Naive thymus-derived CD8-positive, alpha-beta T cell (primary cell): Measurements from ENCODE around the gene AGPAT1. TPM values are rescaled to one million over a fixed set of nuclear protein-coding genes. Genes with fewer than 3 reads are reported as not detected.

Experiments used
- ATAC-seq, 2 donors: fragments of 150-1000 bp; cut with Tn5 transposase in 1 of 2; sonication (Bioruptor Pico), chemical (Tn5 transposase) in 1 of 2; 1 replicate in 1 of 2; 2 replicates in 1 of 2; pipeline ENCODE4 v1.10.0; 2021; ENCODE audit warnings: mild to moderate bottlenecking in 2 of 2, moderate library complexity in 2 of 2
- POLR2A ChIA-PET: fragments of 350-600 bp; sonication (Branson Sonifier 250); formaldehyde crosslinking; loops from one replicate; lab custom pipeline; 2021; ENCODE audit warnings: antibody characterized with exemption; lab: Charles Lee
- DNase-seq, 10 donors: peaks; one replicate each; pipeline versions ENCODE4 v3.0.0 to v3.0.0-alpha.2; 2020 to 2022
- H3K27ac Mint-ChIP-seq, 10 donors: one replicate each; pipeline ENCODE4 v1.8.0; 2020 to 2022; ENCODE audit warnings: mild to moderate bottlenecking in 10 of 10, mixed read lengths in 10 of 10, moderate library complexity in 4 of 10, inconsistent platforms in 1 of 10
- H3K27me3 Mint-ChIP-seq, 5 donors: one replicate each; pipeline ENCODE4 v1.8.0; 2021 to 2022; ENCODE audit warnings: mixed read lengths in 5 of 5
- H3K36me3 Mint-ChIP-seq, 3 donors: one replicate each; pipeline ENCODE4 v1.8.0; 2020 to 2022; ENCODE audit warnings: mixed read lengths in 3 of 3, mild to moderate bottlenecking in 2 of 3, inconsistent platforms in 1 of 3
- H3K4me1 Mint-ChIP-seq, 4 donors: one replicate each; pipeline ENCODE4 v1.8.0; 2021 to 2022; ENCODE audit warnings: mixed read lengths in 4 of 4
- H3K4me3 Mint-ChIP-seq, 10 donors: one replicate each; pipeline ENCODE4 v1.8.0; 2020 to 2022; ENCODE audit warnings: mild to moderate bottlenecking in 10 of 10, mixed read lengths in 10 of 10, moderate library complexity in 6 of 10, inconsistent platforms in 1 of 10
- H3K9me3 Mint-ChIP-seq, 9 donors: one replicate each; pipeline ENCODE4 v1.8.0; 2020 to 2022; ENCODE audit warnings: mixed read lengths in 9 of 9, mild to moderate bottlenecking in 3 of 9, inconsistent platforms in 1 of 9, moderate library complexity in 1 of 9
- polyA plus RNA-seq, 3 donors: library from polyadenylated mRNA; unstranded; fragments of 300-500 nt; fragmentation: Illumina TruSeq; gene quantifications; one replicate each; pipeline ENCODE4 v1.2.3, GENCODE V29; 2021
- total RNA-seq, 8 experiments: library from RNA in 2 of 8; stranded (reverse) in 2 of 8; gene quantifications; one replicate each; pipeline ENCODE4 v1.2.3 and lab custom pipeline; 2021 to 2026

The AGPAT1 gene, protein sequence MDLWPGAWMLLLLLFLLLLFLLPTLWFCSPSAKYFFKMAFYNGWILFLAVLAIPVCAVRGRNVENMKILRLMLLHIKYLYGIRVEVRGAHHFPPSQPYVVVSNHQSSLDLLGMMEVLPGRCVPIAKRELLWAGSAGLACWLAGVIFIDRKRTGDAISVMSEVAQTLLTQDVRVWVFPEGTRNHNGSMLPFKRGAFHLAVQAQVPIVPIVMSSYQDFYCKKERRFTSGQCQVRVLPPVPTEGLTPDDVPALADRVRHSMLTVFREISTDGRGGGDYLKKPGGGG
- total RNA-seq (10 to 100 TPM; 27.5 to 28.6 TPM), polyA plus RNA-seq (10 to 100 TPM; 16.3 to 19.5 (median 19.1) TPM), total RNA-seq (lab: John Stamatoyannopoulos, UW) (14.4 to 26.8 (median 19.8) reads per million in 6 experiments)

DNA sequence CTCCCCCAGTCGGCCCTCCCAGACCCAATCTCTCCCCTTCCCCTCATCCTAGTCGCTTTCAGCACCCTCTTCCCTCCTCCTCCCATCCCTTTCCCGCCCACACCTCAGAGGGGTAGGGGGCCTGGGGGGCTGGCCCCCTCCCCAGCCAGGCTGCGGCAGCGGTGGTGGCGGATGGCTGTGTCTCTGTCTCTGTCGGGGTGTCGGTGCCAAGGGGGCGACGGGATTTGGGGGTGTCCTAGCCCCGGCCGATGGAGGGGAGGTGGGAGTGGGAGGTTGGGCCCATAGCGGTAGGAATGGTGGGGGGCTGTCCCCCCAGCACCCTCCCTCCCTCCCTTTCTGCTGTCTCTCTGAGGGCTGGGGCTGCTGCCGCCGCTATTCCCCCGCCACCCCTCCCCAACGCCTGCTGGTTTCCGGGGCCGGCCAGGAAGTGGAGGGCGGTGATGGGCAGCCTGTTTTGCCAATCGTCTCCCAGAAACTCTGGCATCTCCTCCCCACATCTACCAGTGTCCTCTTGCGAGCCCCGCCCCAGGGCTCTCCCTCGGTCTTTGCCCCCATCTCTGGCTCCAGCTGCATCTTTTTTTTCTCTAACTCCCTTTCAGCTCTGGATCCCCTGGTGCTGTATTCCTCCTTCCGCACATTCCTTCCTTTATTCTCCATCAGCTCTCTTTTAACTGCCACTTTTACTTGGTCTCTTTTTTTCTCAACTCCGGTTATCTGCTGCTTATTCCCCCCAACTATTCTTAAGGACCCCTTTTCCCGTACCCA, at the start of gene AGPAT1:
Gene AGPAT1 (minus strand): TSS at position 374 of the 765 bp plus-strand sequence. CDS start 4,588 bp downstream, outside the sequence.
- no peaks in the 10 kb centered on the region for H3K27me3 Mint-ChIP-seq
- peaks cover 52 to 80% (median 77%) of the 10 kb centered on the region in 4 donors for H3K4me1 Mint-ChIP-seq
- ATAC-seq (peak; percentile 42 to 46), DNase-seq (peak; percentile 90 to 98 (median 96))
- H3K36me3 Mint-ChIP-seq = peaks cover 0 to 26% (median 4%) of the 10 kb centered on the region in 3 donors
- POLR2A ChIA-PET = interaction anchor here (0.7 to 9.4 kb wide), 7 partner anchors 12 to 795 kb away, joined by 3 to 303 read pairs (median 9); partner anchors contain the start of genes ATF6B, DXO, EGFL8 and FKBPL
- H3K9me3 Mint-ChIP-seq = no peaks in the 10 kb centered on the region
- H3K27ac Mint-ChIP-seq = peak within 1 kb of the TSS; percentile 95 to 100 (median 98)
- H3K4me3 Mint-ChIP-seq = peak within 1 kb of the TSS; percentile 88 to 100 (median 94)

DNA sequence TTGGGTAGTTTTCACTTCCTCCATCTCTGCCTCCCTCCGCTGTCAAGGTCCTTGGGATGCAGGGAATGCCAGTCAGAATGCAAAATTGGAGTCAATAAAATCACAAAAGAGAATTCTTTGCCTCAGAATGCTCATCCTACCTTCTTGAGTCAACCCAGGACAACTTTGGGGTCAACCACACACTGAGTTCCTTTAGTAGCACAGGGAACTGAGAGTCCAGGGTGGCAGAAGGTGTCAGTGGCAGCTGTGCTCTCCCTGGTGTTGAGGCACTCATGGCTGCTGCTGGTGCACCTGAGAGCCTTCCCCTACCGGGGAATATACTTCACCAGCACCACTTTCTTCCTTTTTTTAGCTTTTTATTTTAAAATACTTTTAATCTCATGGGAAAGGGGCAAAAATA, 48.8 kb upstream of the AGPAT1 start:
- ATAC-seq (no peak), DNase-seq (no peak)
- Mint-ChIP-seq H3K9me3 (no peaks in the 10 kb centered on the region), H3K36me3 (no peaks in the 10 kb centered on the region), H3K4me1 (peaks cover 21 to 46% (median 24%) of the 10 kb centered on the region in 4 donors), H3K4me3 (no peak overlapping the region), H3K27me3 (no peaks in the 10 kb centered on the region), H3K27ac (peak overlapping the region in 6 of 10 donors; percentile 14 to 70 (median 55))
- POLR2A ChIA-PET = no interaction called here

DNA sequence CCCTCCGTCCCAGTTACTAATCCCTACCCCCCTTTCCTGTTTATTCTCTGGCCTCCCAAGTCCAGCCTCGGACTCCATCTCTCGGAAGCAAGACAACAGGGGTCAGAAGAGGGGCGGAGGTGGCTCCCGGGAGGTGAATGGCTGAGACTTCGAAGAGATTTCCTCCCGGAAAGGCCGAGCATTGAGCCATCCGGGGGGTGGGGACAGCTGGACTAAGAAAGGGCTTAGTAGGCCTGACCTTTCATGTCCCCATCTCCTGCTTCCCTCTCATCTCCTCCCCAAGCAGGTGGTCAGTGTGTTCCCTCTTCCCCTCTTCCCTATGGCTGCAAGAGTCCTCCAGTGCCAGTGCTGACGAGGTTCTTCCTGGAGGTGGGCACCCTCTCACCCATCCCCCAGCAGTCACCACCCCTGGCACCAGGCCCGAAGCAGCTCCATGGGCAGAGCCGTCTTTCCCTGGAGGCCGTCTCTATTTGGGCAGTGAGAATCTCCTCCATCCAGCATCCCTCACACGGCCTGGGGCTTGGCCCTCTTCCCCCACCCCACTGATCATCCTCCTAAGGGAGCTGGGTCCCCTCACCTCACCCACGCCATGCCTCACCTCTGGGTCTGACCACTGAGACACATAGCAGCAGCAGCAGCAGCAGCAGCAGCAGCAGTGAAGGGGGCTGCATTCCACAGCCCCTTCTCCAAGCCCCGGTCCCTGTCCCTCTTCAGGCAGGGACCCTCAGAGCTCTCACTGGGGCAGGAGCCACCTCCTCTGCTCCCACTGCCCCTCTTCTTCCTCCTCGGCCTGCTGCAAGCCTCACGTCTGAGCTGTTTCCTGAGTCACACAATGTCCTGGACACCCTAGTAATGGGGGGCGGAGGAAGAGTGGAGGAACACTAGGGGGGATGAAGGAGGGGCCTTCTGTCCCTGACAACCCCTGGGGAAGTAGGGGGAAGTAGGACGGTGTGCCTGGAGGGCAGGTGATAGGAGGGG, 47.7 kb upstream of the AGPAT1 start, which contains the start of gene NOTCH4:
Gene NOTCH4 (minus strand): TSS at position 810 of the 978 bp plus-strand sequence. CDS start 139 bp downstream, at position 671.
- Mint-ChIP-seq H3K4me3 (peak within 1 kb of the TSS in 1 of 10 donors; percentile 8), H3K9me3 (no peaks in the 10 kb centered on the region), H3K36me3 (no peaks in the 10 kb centered on the region), H3K27ac (peak within 1 kb of the TSS in 9 of 10 donors; percentile 52 to 91 (median 57)), H3K4me1 (peaks cover 21 to 44% (median 24%) of the 10 kb centered on the region in 4 donors), H3K27me3 (no peaks in the 10 kb centered on the region)
- ATAC-seq (no peak), DNase-seq (no peak)
- POLR2A ChIA-PET = no interaction called here

DNA sequence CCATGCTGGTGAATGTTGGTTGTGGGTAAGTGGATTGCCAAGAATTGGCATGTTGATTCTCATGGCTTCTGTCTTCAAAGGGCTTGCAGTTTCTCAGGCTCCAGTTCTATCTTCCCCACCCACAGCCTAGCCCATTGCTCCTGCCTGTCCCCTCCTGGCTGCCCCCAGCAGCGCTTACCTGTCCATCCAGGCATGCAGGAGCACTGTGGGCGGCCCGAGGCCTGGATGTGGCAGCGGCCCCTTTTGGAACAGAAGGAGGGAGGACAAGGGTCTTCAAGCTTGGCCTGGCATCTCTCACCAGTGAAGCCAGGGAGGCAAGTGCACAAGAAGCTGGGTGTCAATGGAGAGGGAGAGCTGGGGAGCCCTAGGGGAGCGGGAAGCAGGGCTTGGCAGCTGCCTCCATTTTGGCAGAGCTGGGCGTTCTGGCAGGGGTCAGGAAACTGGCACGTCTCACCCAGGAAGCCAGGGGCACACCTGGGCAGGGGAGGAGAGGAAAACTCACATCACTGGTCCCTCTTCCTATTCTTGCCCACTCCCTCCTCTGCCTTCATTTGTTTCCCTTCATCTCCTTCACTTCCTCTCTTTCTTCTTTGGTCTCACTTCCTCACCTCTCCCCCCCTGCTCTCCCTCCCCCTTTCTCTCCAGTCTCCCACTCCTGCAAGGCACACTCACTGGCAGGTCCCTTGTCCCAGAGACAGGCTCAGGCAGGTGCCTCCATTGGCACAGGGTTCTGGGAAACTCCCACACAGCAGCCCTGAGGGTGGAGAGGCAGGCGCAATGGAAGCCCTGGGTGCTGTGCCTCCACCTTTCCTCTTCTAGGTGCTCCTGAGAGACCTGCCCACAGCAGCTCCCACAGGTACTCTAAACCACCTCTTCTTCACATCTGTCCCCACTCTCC, 46.7 kb upstream of the AGPAT1 start:
- DNase-seq (no peak), ATAC-seq (no peak)
- Mint-ChIP-seq H3K36me3 (no peaks in the 10 kb centered on the region), H3K9me3 (no peaks in the 10 kb centered on the region), H3K27me3 (peaks cover 0 to 3% (median 0%) of the 10 kb centered on the region in 5 donors), H3K4me3 (peak overlapping the region in 1 of 10 donors; percentile 8), H3K27ac (peak overlapping the region in 6 of 10 donors; percentile 41 to 91 (median 68)), H3K4me1 (peaks cover 22 to 40% (median 25%) of the 10 kb centered on the region in 4 donors)
- POLR2A ChIA-PET = interaction anchor here (1.2 kb wide), 1 partner anchor 726 kb away, joined by 4 read pairs; no protein-coding TSS in a partner anchor

DNA sequence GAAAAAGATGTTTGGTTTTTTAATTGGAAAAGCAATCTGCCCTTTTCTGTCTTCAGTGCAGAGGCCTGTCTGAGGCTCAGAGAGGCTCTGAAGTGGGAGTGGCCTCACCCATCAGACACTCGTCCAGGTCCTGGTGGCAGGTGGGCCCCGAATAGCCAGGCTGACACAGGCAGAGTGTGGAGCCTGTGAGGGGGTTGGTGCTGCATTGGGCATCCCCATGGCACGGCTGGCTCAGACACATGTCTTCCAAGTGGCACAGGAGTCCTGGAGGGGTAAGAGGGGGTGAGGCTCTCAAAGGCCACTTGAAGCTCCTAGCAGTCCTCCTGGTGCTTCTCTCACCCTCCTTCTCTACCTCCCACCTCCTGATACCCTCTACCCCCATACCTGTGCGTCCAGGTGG, 44.1 kb upstream of the AGPAT1 start:
- ATAC-seq (no peak), DNase-seq (no peak)
- peaks cover 0 to 5% (median 0%) of the 10 kb centered on the region in 5 donors for H3K27me3 Mint-ChIP-seq
- no peaks in the 10 kb centered on the region for H3K36me3 Mint-ChIP-seq
- POLR2A ChIA-PET = no interaction called here
- H3K4me3 Mint-ChIP-seq = peak overlapping the region in 1 of 10 donors; percentile 16
- H3K27ac Mint-ChIP-seq = no peak overlapping the region
- peaks cover 19 to 29% (median 21%) of the 10 kb centered on the region in 4 donors for H3K4me1 Mint-ChIP-seq
- no peaks in the 10 kb centered on the region for H3K9me3 Mint-ChIP-seq

DNA sequence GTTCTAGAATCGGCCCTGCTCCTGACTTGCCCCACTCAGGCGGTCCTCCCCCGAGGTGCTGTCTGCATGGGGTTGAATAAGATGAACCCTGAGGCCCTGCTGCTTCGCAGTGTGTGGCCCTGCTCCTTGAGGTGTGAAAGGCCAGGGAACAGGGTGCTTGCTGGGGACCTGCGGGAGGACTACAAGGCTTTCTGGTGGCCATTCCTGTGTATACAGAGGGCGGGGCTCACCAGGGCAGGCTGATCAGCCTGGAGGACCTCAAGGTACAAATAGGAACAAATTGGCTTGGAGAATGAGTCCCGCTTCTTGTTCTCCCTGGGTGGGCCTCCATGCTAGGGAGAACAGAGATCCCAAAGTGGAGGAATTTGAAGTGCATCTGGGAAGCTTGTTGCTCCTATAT, 42.3 kb upstream of the AGPAT1 start:
- DNase-seq (no peak), ATAC-seq (no peak)
- POLR2A ChIA-PET = interaction anchor here (0.5 kb wide), 1 partner anchor 117 kb away, joined by 6 read pairs; no protein-coding TSS in a partner anchor
- Mint-ChIP-seq H3K9me3 (no peaks in the 10 kb centered on the region), H3K4me3 (no peak overlapping the region), H3K27ac (no peak overlapping the region), H3K36me3 (no peaks in the 10 kb centered on the region), H3K4me1 (peaks cover 12 to 17% (median 14%) of the 10 kb centered on the region in 4 donors), H3K27me3 (peaks cover 0 to 5% (median 0%) of the 10 kb centered on the region in 5 donors)

DNA sequence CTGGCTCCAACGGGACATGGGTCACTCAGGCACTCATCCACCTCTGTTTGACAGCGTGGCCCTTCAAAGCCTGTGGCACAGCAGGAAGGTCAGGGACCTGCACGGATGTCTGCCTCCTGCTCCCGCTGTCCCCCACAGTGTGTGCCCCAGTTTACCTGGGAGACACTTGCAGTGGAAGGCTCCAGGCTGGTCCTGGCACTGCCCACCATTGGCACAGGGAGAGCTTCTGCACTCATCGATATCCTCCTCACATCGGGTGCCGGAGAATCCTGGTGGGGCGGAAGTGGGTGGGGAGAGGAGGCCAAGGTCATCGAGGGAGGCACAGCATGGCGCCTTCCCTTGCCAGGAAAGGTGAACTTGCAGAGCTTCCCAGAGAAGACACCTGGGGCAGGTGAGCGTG, 41.1 kb upstream of the AGPAT1 start:
- Mint-ChIP-seq H3K27me3 (peaks cover 0 to 5% (median 0%) of the 10 kb centered on the region in 5 donors), H3K9me3 (no peaks in the 10 kb centered on the region), H3K4me3 (no peak overlapping the region), H3K4me1 (peaks cover under 1 to 8% (median 4%) of the 10 kb centered on the region in 4 donors), H3K36me3 (no peaks in the 10 kb centered on the region), H3K27ac (no peak overlapping the region)
- POLR2A ChIA-PET = no interaction called here
- no peak for ATAC-seq
- DNase-seq = no peak

DNA sequence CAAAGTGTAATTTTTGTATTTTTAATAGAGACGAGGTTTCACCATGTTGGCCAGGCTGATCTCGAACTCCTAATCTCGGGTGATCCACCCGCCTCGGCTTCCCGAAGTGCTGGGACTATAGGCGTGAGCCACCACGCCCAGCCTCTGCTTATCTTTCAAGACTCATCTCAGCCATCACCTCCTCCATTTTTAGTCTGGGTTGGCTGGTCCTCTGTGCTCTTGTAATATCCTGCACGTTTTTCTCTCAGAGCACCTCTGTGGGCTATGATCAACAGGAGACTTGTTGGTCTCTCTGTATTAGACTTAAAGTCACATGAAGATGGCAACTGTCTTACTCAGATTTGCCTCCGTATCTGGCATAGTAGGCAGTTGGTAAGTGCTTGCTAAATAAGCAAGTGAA, 40.4 kb upstream of the AGPAT1 start:
- POLR2A ChIA-PET = interaction anchor here (0.7 kb wide), 1 partner anchor 1827 kb away, joined by 3 read pairs; no protein-coding TSS in a partner anchor
- Mint-ChIP-seq H3K9me3 (no peaks in the 10 kb centered on the region), H3K27me3 (peaks cover 0 to 5% (median 0%) of the 10 kb centered on the region in 5 donors), H3K36me3 (no peaks in the 10 kb centered on the region), H3K4me3 (no peak overlapping the region), H3K27ac (peak overlapping the region in 1 of 10 donors; percentile 87), H3K4me1 (peaks cover 0 to 8% (median under 1%) of the 10 kb centered on the region in 4 donors)
- DNase-seq = no peak
- no peak for ATAC-seq

DNA sequence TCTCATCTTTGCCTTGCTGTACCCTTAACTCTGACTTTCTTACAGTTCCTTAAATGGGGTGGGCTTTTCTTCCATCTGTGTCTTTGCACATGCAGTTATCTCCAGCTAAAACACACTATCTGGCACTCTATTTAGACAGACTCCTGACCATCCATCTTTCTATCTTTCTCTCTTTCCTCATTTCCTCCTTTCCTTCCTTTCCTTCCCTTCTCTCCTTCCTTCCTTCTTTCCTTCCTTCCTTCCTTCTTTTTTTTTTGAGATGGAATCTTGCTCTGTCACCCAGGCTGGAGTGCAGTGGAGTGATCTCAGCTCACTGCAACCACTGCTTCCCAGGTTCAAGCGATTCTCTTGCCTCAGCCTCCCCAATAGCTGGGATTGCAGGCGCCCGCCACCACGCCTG, 39.7 kb upstream of the AGPAT1 start:
- DNase-seq (no peak), ATAC-seq (no peak)
- H3K9me3 Mint-ChIP-seq = no peaks in the 10 kb centered on the region
- H3K4me1 Mint-ChIP-seq = peaks cover 0 to 9% (median under 1%) of the 10 kb centered on the region in 4 donors
- POLR2A ChIA-PET = interaction anchor here (0.7 kb wide), 1 partner anchor 1826 kb away, joined by 3 read pairs; no protein-coding TSS in a partner anchor
- no peaks in the 10 kb centered on the region for H3K36me3 Mint-ChIP-seq
- no peak overlapping the region for H3K4me3 Mint-ChIP-seq
- H3K27me3 Mint-ChIP-seq = peaks cover 0 to 5% (median 0%) of the 10 kb centered on the region in 5 donors
- peak overlapping the region in 1 of 10 donors; percentile 83 for H3K27ac Mint-ChIP-seq

DNA sequence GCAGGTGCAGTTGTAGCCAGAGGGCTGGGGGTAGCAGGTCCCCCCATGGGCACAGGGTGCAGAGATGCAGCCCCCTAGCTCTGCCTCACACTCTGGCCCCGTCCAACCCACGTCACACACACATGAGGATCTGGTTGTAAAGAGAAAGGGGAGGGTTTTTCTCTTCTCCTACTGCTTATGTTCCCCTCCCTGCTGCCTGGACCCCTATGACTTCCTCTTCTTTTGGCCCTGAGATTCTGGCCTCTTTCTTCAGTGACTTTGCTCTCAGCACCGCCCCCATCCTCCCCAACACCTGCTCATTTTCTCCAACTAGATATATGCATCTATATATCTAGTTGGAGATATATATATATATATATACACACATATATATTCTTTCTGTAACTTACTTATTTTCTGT, 38.2 kb upstream of the AGPAT1 start:
- Mint-ChIP-seq H3K27ac (peak overlapping the region in 3 of 10 donors; percentile 2 to 35 (median 9)), H3K27me3 (peaks cover 0 to 5% (median 0%) of the 10 kb centered on the region in 5 donors), H3K36me3 (no peaks in the 10 kb centered on the region), H3K4me3 (no peak overlapping the region), H3K4me1 (peaks cover 0 to 11% (median under 1%) of the 10 kb centered on the region in 4 donors), H3K9me3 (no peaks in the 10 kb centered on the region)
- ATAC-seq (no peak), DNase-seq (no peak)
- POLR2A ChIA-PET = interaction anchor here (0.6 kb wide), 1 partner anchor 17 kb away, joined by 7 read pairs; no protein-coding TSS in a partner anchor
